Stimulated activated naive B cell treated with anti-CD40 and anti-IgM and Interleukin-4, amounts not matched to agents 10 μg/mL and 1 μg/mL and 100 μg/mL, for 72 hours (primary cell): ENCODE measurements around the gene SMIM41.
A peak's percentile ranks its signal among the peaks of the same experiment; 100 is the strongest.
"Not testable (repeated sequence)": the region's sequence is repeated elsewhere in the genome, so short reads cannot be mapped to it uniquely, and the experiment has no call there.

Experiments used
- ATAC-seq, 2 donors: fragments of 150-1000 bp; cut with Tn5 transposase; replicated peaks; 2 replicates each; pipeline ENCODE4 v1.10.0; 2021; ENCODE audit warnings: moderate library complexity in 1 of 2
- DNase-seq: peaks from one replicate; pipeline ENCODE4 v3.0.0; 2021
- H3K27ac Mint-ChIP-seq: one replicate; pipeline ENCODE4 v1.8.0; 2022; ENCODE audit warnings: mild to moderate bottlenecking, mixed read lengths
- H3K27me3 Mint-ChIP-seq, 2 donors: one replicate each; pipeline ENCODE4 v1.8.0; 2022; ENCODE audit warnings: mixed read lengths in 2 of 2
- H3K36me3 Mint-ChIP-seq, 2 donors: one replicate each; pipeline ENCODE4 v1.8.0; 2022; ENCODE audit warnings: mixed read lengths in 2 of 2, mild to moderate bottlenecking in 1 of 2
- H3K4me1 Mint-ChIP-seq, 2 donors: one replicate each; pipeline ENCODE4 v1.8.0; 2022; ENCODE audit warnings: mixed read lengths in 2 of 2, mild to moderate bottlenecking in 1 of 2
- H3K4me3 Mint-ChIP-seq, 2 donors: one replicate each; pipeline ENCODE4 v1.8.0; 2022; ENCODE audit warnings: mild to moderate bottlenecking in 2 of 2, mixed read lengths in 2 of 2, moderate library complexity in 1 of 2
- H3K9me3 Mint-ChIP-seq, 2 donors: one replicate each; pipeline ENCODE4 v1.8.0; 2022; ENCODE audit warnings: mixed read lengths in 2 of 2, mild to moderate bottlenecking in 1 of 2

Gene SMIM41

DNA sequence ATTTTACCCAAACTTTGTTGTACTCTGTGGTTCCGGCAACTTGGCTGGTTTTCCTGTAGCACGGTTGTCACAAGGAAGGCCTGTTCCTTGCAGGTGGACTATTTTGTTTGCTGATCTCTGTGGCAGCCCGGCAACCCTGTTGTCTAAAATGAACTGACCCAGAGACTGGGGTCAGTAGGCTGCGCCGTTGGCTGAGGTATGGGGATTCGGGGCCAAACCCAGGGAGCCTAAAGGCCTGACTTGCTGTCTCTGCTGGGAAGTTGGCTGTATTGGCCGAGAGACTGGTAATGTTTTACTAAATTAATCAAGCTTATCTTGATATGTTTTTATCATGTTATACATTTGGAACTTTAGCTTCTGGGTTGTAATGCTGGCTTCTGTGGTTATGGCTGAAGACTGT lies 13.8 kb downstream of the SMIM41 start:
- no peak overlapping the region for H3K4me3 Mint-ChIP-seq
- H3K9me3 Mint-ChIP-seq, result no peaks in the 10 kb centered on the region
- H3K36me3 Mint-ChIP-seq, result no peaks in the 10 kb centered on the region
- peaks cover 7 to 8% of the 10 kb centered on the region in 2 donors for H3K4me1 Mint-ChIP-seq
- H3K27ac Mint-ChIP-seq, result no peak overlapping the region
- DNase-seq (no peak), ATAC-seq (no peak)
- H3K27me3 Mint-ChIP-seq, result peaks cover 40 to 47% of the 10 kb centered on the region in 2 donors

DNA sequence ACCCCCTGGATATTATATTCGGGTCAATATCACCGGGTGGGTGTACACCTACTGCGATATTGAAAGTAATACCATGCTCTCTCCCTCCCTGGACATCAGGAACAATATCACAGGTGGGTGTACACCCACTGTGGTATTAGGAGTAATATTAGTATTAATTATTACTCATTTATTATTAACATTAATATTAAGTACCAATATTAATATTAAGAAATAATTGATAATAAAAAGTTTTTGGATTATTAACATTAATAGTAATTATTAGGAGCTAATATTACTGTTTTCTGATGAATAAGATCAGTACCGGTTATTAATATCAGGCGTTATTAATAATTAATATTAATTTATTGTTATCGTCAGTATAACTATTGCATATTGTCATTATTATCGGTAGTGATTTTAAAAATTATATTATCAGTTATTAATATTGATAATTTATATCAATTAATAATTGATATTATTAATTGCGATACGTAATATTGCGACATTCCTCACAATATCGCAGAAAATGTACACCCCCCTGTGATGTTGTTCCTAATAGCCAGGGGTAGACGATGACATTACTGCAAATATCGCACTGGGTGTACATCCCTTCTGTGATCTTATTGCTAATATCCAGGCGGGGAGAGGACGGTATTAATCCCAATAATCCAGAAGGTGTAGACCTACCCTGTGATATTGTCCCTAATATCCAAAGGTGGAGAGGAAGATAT lies 17.0 kb downstream of the SMIM41 start:
- H3K27me3 Mint-ChIP-seq, result peaks cover 28 to 34% of the 10 kb centered on the region in 2 donors
- H3K9me3 Mint-ChIP-seq, result no peaks in the 10 kb centered on the region
- no peak overlapping the region for H3K4me3 Mint-ChIP-seq
- DNase-seq (no peak), ATAC-seq (no peak)
- H3K4me1 Mint-ChIP-seq, result no peaks in the 10 kb centered on the region
- H3K36me3 Mint-ChIP-seq, result no peaks in the 10 kb centered on the region
- no peak overlapping the region for H3K27ac Mint-ChIP-seq

DNA sequence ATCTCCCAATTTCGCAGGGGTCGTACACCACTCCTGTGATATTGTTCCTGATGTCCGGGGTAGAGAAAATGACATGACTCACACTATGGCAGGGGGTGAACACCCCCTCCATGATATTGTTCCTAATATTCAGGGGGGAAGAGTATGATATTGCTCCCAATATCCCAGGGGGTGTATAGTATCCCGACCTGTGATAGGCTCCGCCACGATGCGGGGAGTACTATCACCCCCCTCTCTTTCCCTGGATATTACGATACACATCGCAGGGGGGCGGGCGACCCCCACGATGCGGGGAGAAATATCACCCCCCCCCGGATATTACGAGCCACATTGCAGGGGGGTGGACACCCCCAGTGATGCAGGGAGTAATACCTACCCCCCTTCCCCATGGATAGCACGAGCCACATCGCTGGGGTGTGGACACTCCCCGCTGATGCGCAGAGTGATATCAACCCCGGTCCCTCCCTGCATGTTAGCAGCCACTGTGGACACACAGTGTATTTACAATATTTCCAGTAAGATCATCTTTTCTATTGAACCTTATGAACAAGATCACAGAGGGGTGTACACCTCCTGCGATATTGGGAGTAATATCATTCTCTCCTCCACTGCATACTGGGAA lies 17.7 kb downstream of the SMIM41 start:
- ATAC-seq (no peak), DNase-seq (no peak)
- Mint-ChIP-seq H3K4me3 (no peak overlapping the region), H3K27me3 (peaks cover 25 to 28% of the 10 kb centered on the region in 2 donors), H3K27ac (no peak overlapping the region), H3K4me1 (no peaks in the 10 kb centered on the region), H3K9me3 (no peaks in the 10 kb centered on the region), H3K36me3 (no peaks in the 10 kb centered on the region)

DNA sequence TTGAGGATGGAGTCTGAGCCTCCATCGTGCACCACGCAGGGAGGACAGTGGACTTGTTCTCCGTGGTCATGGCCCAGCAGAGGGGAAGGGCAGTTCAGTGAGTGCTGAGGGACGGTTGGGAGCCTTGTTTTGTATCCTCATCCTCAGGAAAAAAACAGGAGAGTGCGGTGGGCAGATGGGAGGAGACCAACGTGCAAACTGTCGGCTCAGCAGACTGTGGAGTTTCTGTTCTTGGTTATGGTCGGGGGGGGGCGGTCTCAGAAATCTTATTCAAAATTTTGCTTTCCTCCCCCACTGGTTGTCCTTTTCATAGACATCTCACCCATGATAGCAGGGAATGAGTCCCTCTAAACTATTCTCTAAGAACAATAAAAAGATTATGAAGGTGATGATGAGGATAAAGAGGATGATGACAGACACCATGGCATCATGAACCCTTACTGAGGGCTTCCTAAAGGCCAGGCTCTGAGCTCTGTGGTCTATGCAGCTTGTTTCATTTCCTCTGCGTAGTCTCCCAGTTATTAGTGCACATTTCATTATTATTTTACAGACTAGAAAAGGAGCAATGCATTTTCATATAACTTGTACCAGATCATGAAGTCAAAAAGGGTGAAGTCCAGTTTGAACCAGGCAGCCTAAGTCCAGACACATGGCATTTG lies 25.1 kb downstream of the SMIM41 start:
- Mint-ChIP-seq H3K4me3 (peak overlapping the region; percentile 73 to 80), H3K27ac (peak overlapping the region; percentile 88), H3K4me1 (peaks cover 15 to 23% of the 10 kb centered on the region in 2 donors), H3K27me3 (peaks cover 12 to 14% of the 10 kb centered on the region in 2 donors)
- DNase-seq (peak; percentile 35), ATAC-seq (peak; percentile 53 to 54)
- not testable (repeated sequence) for H3K9me3 Mint-ChIP-seq, H3K36me3 Mint-ChIP-seq

DNA sequence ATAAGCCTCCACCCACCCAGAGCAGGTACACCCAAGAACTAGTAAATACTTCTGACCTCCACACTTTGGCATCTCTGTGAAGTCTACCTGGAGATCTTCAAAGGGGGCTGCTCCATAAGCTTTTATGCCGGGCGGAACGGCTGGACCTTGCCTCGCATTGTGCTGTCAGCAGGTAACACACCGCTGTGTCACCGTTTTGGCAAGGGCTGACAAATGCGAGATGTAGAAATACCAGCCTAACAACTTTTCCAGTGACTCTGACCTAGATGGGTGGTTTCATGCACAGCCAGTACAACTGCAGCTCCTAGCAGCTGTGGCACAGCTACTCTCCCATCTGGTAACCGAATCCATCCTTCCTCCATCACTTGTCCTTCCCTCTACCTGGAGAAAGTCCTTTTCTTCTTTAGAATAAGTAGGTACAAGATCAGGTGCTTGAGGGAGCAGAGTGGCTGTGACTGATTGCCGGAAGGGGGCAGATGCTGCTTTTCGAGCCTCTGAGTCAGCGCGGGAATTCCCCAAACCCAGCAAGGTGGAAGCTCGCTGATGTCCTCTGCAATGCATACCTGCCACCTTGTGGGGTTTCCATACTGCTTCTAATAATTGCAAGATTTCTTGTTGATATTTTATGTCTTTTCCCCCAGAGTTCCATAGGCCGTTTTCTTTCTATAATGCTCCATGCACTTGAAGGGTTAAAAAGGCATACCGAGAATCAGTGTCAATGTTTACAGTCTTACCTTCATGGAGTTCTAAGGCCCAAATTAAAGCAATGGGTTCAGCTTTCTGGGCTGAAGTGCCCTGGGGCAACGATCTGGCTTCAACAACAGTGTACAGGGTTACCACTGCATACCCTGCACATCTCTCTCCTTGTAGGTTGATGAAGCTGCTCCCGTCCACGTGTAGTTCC lies 37.0 kb downstream of the SMIM41 start:
- H3K9me3 Mint-ChIP-seq, ATAC-seq, H3K27me3 Mint-ChIP-seq, H3K36me3 Mint-ChIP-seq: not testable (repeated sequence)
- DNase-seq, result peak; percentile 73
- H3K27ac Mint-ChIP-seq, result peak overlapping the region; percentile 56
- H3K4me3 Mint-ChIP-seq, result peak overlapping the region in 1 of 2 donors; percentile 37
- peaks cover 38 to 51% of the 10 kb centered on the region in 2 donors for H3K4me1 Mint-ChIP-seq

DNA sequence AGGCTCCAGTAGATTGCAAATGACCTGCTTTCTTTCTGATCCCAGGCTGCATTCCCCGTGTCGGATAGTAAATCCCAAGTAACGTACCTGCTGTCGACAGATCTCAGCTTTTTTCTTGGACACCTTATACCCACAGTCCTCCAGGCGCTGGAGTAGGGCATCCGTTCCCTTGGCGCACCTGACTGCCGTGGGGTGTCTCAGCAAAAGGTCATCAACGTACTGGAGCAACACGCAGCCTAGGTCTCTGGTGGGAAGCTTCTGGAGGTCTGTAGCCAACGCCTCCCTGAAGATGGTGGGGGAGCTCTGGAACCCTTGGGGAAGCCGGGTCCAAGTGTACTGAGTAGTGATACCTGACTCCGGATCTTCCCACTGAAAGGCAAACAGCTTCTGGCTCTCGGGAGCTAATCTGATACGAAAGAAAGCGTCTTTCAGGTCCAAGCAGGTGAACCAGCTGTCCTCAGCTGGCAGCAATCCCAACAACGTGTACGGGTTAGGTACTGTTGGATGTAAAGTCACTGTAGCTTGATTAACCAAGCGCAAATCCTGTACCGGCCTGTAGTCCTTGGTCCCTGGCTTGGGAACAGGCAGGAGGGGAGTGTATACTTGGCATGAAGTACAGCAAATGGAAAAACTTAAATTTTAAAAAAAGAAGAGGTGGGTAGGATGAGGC lies 38.4 kb downstream of the SMIM41 start:
- peak; percentile 45 to 49 for ATAC-seq
- not testable (repeated sequence) for DNase-seq, H3K36me3 Mint-ChIP-seq, H3K27me3 Mint-ChIP-seq, H3K9me3 Mint-ChIP-seq
- Mint-ChIP-seq H3K4me3 (peak overlapping the region; percentile 31 to 59), H3K27ac (peak overlapping the region; percentile 98), H3K4me1 (peaks cover 50 to 60% of the 10 kb centered on the region in 2 donors)

DNA sequence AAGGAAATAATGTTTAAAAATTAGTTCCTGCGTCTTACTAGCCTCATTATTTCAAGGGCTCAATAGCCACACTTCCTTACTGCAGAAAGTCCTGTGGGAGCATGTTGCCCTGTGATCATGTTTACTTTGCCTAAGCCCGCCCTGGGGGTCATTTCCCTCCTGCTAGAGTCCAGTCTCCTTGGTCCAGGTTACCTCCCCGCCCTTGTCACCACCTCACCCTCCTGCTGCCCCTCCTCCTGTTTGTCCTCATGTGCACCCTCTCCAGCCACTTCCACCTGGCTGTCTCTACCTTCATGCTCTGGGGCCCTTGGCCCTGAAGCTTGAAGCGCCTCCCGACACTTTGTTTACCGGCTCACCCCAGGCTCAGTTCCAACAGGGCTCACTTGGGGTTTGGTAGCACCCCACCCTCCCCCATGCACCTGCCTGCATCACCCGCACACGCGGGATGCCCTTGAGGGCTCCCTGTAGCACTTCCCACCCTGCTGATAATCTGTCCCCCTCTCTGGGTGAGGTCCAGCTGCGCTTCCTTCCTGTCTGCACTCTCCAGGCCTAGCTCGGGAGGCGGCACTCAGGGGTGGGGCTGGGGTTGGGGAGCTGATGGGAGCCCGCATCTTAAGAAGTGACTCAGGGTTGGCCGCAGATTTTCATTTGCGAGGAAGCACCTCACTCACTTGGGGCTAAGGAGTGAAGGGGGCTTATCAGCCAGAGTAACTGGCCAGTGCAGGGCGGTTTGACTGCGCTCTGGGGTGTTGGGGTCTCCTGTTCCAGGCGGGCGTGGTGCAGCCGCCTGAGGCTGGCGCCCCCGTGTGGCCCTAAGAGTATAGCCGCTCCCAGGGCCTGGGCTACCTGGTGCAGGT lies 40.1 kb downstream of the SMIM41 start:
- Mint-ChIP-seq H3K9me3 (no peaks in the 10 kb centered on the region), H3K4me3 (peak overlapping the region; percentile 30 to 50), H3K27ac (peak overlapping the region; percentile 52), H3K4me1 (peaks cover 53 to 66% of the 10 kb centered on the region in 2 donors), H3K36me3 (no peaks in the 10 kb centered on the region), H3K27me3 (peaks cover 4 to 10% of the 10 kb centered on the region in 2 donors)
- peak; percentile 9 to 19 for ATAC-seq
- DNase-seq, result no peak

DNA sequence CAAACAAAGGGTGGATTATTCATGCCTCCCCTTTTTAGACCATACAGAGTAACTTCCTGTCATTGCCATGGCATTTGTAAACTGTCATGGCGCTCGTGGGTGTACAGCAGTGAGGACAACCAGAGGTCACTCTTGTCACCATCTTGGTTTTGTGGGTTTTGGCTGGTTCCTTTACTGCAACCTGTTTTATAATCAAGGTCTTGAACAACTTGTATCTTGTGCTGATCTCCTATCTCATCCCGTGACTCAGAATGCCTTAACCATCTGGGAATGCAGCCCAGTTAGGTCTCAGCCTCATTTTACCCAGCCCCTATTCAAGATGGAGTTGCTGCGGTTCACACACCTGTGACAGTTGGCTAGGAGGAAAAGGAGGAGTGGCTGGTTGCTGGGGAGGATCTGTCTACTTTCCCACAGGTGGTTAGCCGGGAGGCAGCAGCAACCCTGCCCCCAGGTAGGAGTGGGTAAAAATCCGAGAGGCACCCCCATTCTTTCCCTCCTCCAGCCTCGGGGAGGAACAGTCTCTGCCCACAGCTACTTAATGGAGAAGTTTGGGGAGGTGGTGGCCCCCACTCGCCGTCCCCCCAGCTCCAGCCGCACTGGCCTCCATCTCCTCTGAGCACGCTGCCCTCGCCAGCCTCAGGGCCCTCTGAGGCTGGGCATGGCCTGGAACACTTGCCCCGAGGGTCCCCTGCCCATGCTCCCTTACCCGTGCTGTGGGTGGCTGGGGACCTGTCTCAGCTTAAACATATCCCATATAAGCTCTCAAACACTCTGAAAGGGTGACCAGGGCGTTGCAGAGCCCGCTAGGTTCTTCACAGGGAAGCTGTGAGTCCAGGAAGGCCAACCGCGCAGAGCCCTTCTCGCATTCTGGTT lies 41.7 kb downstream of the SMIM41 start:
- peaks cover 51 to 63% of the 10 kb centered on the region in 2 donors for H3K4me1 Mint-ChIP-seq
- no peaks in the 10 kb centered on the region for H3K36me3 Mint-ChIP-seq
- H3K9me3 Mint-ChIP-seq, result no peaks in the 10 kb centered on the region
- H3K4me3 Mint-ChIP-seq, result no peak overlapping the region
- DNase-seq (no peak), ATAC-seq (no peak)
- H3K27me3 Mint-ChIP-seq, result peaks cover 17 to 19% of the 10 kb centered on the region in 2 donors
- peak overlapping the region; percentile 52 for H3K27ac Mint-ChIP-seq

DNA sequence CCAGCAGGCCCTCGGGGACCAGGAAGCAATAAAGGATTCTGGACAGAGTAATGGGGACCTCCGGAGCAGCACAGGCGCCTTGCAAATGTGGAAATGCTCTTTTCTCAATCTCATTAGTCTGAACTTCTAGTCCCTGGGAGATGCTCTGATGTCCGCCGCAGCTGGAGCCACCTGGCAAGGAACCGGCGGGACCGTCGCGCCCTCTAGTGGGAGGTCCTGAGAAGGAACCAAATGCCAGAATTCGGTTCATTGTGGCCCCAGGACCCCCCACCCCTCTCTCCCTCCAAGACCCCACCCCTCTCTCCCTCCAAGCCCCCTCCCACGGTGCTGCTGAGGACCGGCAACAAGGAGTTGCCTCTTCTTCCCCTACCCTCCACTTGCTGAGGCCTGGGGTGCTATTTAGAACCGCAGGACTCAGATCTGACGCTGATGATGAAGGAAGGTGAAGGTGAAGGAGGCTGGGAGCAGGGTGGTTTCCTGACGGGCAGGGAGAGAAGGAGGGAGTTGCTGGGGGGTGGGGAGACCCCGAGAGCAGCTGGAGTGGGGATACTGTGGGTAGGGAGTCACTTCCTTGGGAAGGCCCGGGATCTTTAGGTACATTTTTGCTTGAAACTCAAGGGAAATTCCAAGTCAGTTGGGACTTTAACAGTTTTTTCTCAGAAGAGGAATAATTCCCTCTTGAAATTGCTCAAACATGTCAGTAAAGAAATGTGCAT lies 42.5 kb downstream of the SMIM41 start:
- H3K4me1 Mint-ChIP-seq, result peaks cover 43 to 55% of the 10 kb centered on the region in 2 donors
- ATAC-seq, result no peak
- peak overlapping the region; percentile 22 to 30 for H3K4me3 Mint-ChIP-seq
- H3K36me3 Mint-ChIP-seq, result no peaks in the 10 kb centered on the region
- no peaks in the 10 kb centered on the region for H3K9me3 Mint-ChIP-seq
- H3K27me3 Mint-ChIP-seq, result peaks cover 19 to 24% of the 10 kb centered on the region in 2 donors
- peak; percentile 34 for DNase-seq
- peak overlapping the region; percentile 52 for H3K27ac Mint-ChIP-seq

DNA sequence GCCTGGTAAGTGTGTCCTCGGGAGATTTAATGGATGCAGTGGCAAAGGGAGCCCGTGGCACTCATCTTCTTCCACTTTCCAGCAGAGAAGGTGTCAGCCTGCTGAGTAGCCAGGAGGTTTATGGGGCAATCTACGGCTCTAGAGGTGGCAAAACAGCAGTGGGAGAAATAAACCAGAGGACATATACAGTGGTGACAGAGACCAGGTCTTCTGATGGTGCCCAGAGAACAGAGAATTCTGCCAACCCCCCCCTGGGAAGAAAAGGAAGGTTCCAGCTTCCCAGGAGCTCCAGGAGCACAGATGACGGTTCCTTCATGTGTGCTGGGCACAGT lies 43.0 kb downstream of the SMIM41 start:
- DNase-seq, result no peak
- Mint-ChIP-seq H3K4me1 (peaks cover 41 to 50% of the 10 kb centered on the region in 2 donors), H3K4me3 (no peak overlapping the region), H3K36me3 (no peaks in the 10 kb centered on the region), H3K9me3 (no peaks in the 10 kb centered on the region), H3K27me3 (peaks cover 25 to 29% of the 10 kb centered on the region in 2 donors), H3K27ac (no peak overlapping the region)
- no peak for ATAC-seq

DNA sequence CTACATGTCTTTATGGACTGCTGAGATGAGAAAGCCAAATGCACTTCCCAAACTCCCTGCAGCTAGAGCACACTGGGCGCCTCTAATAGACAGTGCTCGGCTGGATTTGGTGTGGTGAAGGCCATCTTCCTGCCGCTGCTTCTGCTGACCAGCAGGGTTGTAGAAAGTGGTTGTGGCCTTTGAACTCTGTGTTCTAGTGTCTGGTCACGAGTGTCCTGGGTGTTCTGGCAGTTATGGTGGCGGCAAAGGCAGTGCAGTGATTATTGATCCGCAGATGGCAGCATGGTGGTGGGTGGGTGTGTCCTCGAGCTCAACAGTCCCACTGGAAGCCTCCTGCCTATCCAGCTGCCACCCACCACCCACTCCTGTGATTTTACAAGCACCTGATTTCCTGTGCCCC lies 43.4 kb downstream of the SMIM41 start:
- no peak overlapping the region for H3K27ac Mint-ChIP-seq
- H3K4me3 Mint-ChIP-seq, result no peak overlapping the region
- DNase-seq (no peak), ATAC-seq (no peak)
- H3K9me3 Mint-ChIP-seq, result no peaks in the 10 kb centered on the region
- H3K27me3 Mint-ChIP-seq, result peaks cover 29 to 31% of the 10 kb centered on the region in 2 donors
- H3K36me3 Mint-ChIP-seq, result no peaks in the 10 kb centered on the region
- H3K4me1 Mint-ChIP-seq, result peaks cover 37 to 46% of the 10 kb centered on the region in 2 donors
